IPS-15b (cell line): ENCODE results near the gene FMN1.

ENCODE experiments used
- H3K27me3 ChIP-seq: one replicate; pipeline ENCODE4 v1.6.1; 2013; ENCODE audit warnings: low read length; ENCODE audit not compliant: control insufficient read depth, insufficient read depth
- H3K36me3 ChIP-seq: one replicate; pipeline ENCODE4 v1.6.1; 2013; ENCODE audit warnings: low read length; ENCODE audit not compliant: control insufficient read depth, insufficient read depth
- H3K4me1 ChIP-seq: one replicate; pipeline ENCODE4 v1.6.1; 2013; ENCODE audit warnings: mild to moderate bottlenecking, low read length; ENCODE audit not compliant: control insufficient read depth, insufficient read depth
- H3K4me3 ChIP-seq: one replicate; pipeline ENCODE4 v1.5.1; 2013; ENCODE audit warnings: low read depth, low read length
- H3K9ac ChIP-seq: one replicate; pipeline ENCODE4 v1.6.1; 2013; ENCODE audit warnings: low read depth, mild to moderate bottlenecking, low read length
- H3K9me3 ChIP-seq: one replicate; pipeline ENCODE4 v1.6.1; 2013; ENCODE audit warnings: mild to moderate bottlenecking, low read length; ENCODE audit not compliant: control insufficient read depth, insufficient read depth

The FMN1 gene

DNA sequence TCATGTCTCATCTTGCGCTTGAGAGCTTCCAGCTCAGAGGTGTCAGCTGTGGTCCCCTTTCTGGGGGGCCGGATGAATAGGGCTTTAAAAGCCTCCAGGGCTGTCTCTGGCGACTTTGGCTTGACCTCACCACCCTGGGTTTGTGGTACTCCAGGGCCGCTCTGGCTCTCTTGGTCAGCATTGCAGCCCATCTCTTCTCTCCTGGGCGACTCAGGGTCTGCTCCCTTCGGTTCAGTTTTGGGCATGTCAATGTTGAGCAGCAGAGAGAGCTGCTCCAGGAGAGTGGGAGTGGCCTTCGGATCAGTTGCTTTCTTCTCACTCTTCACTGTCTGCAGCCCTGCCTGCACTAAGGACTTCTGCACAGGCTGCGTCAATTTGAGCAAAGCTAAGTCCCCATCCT lies 127.9 kb downstream of the FMN1 start:
- Histone ChIP-seq H3K4me1 (peaks cover 26% of the 10 kb centered on the region), H3K9ac (no peak overlapping the region), H3K27me3 (no peaks in the 10 kb centered on the region), H3K9me3 (no peaks in the 10 kb centered on the region), H3K4me3 (no peak overlapping the region), H3K36me3 (no peaks in the 10 kb centered on the region)

DNA sequence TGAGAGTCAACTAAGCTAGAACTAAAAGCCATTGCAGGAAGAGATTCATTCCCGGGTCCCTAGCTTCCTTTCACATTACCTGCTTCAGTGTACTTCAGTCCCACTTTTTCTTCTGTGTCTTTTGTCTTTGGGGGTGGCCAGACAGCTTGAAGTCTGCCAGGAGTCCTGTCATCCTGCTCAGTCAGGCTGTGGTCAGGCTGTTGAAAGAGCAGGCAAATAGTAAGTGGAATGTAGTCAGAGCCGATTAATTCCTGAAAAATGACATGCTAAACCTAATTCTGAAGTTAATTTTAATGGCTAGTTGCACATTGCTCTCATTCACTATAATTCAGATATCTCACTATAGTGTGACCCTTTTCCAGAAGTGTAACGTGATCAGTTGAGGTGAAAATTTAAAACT lies 129.6 kb downstream of the FMN1 start:
- no peak overlapping the region for H3K9ac ChIP-seq
- no peaks in the 10 kb centered on the region for H3K36me3 ChIP-seq
- H3K9me3 ChIP-seq: no peaks in the 10 kb centered on the region
- H3K4me1 ChIP-seq: peaks cover 26% of the 10 kb centered on the region
- no peaks in the 10 kb centered on the region for H3K27me3 ChIP-seq
- no peak overlapping the region for H3K4me3 ChIP-seq

DNA sequence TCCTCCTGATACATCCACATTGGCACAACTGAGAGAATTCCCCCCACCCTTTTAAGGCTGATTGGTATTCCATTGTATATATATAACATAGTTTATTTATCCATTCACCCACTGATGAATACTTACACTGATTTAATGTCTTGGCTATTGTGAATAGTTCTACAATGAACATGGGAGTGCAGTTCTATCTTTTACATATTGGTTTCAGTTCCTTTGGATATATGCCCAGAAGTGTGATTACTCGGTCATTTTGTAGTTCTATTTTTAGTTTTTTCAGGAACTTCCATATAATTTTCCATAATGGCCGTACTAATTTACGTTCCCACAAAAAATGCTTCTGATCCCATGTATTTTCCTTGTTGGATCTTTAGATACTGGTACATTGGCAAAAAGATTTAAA lies 135.3 kb downstream of the FMN1 start:
- Histone ChIP-seq H3K4me3 (no peak overlapping the region), H3K9ac (no peak overlapping the region), H3K9me3 (no peaks in the 10 kb centered on the region), H3K4me1 (no peaks in the 10 kb centered on the region), H3K27me3 (no peaks in the 10 kb centered on the region), H3K36me3 (no peaks in the 10 kb centered on the region)

DNA sequence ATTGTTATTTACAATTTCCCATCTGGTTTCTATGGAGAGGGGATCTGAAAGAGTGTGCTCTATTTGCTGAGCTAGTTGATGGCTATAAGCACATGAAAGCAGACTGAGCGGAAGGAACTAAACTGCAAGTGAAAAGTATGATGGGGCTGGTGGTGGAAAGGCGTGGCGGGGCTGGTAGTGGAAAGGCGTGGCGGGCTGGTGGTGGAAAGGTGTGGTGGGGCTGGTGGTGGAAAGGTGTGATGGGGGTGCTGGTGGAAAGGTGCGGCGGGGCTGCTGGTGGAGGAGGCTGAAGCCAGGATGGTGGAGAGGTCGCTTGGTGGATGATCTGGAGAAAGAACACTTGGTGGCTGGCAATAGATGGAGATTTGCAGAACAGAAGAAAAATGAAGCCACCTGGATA lies 136.7 kb downstream of the FMN1 start:
- Histone ChIP-seq H3K4me1 (no peaks in the 10 kb centered on the region), H3K9ac (no peak overlapping the region), H3K4me3 (no peak overlapping the region), H3K27me3 (no peaks in the 10 kb centered on the region), H3K36me3 (no peaks in the 10 kb centered on the region), H3K9me3 (peaks cover 3% of the 10 kb centered on the region)

DNA sequence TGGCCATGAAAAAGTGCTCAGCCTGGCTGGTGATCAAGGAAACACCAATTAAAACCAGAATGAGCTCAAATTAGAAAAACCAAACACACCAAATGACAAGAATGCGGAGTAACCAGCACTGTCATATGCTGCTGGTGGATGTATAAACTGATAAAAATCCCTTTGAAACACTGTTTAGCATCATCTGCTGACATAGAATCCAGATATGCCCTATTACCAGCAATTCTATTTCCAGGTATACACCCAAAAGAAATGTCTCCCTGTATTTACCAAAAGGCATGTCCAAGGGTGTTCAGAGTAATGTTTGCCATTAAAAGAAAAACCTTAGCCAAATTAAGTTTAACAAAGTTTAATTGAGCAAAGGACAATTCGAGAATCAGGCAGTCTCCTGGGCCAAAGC lies 138.6 kb downstream of the FMN1 start:
- no peaks in the 10 kb centered on the region for H3K27me3 ChIP-seq
- no peak overlapping the region for H3K4me3 ChIP-seq
- H3K36me3 ChIP-seq: no peaks in the 10 kb centered on the region
- H3K9ac ChIP-seq: no peak overlapping the region
- no peaks in the 10 kb centered on the region for H3K4me1 ChIP-seq
- peaks cover 3% of the 10 kb centered on the region for H3K9me3 ChIP-seq

- no peaks in the 10 kb centered on the region for H3K27me3 ChIP-seq
- H3K9ac ChIP-seq: no peak overlapping the region
- peaks cover 20% of the 10 kb centered on the region for H3K9me3 ChIP-seq
- H3K4me3 ChIP-seq: no peak overlapping the region
- no peaks in the 10 kb centered on the region for H3K36me3 ChIP-seq
- H3K4me1 ChIP-seq: no peaks in the 10 kb centered on the region
Observed at GRCh38 chr15:33051528-33051927, 143.0 kb downstream of the FMN1 start.

GRCh38 chr15:33048255-33048654 lies 146.3 kb downstream of the FMN1 start:
- peaks cover 20% of the 10 kb centered on the region for H3K9me3 ChIP-seq
- no peak overlapping the region for H3K9ac ChIP-seq
- no peaks in the 10 kb centered on the region for H3K4me1 ChIP-seq
- H3K36me3 ChIP-seq: no peaks in the 10 kb centered on the region
- no peak overlapping the region for H3K4me3 ChIP-seq
- no peaks in the 10 kb centered on the region for H3K27me3 ChIP-seq

GRCh38 chr15:33047077-33047476 lies 147.4 kb downstream of the FMN1 start:
- H3K9me3 ChIP-seq: peaks cover 17% of the 10 kb centered on the region
- no peak overlapping the region for H3K9ac ChIP-seq
- no peak overlapping the region for H3K4me3 ChIP-seq
- no peaks in the 10 kb centered on the region for H3K36me3 ChIP-seq
- no peaks in the 10 kb centered on the region for H3K27me3 ChIP-seq
- H3K4me1 ChIP-seq: no peaks in the 10 kb centered on the region

- Histone ChIP-seq H3K9me3 (peaks cover 17% of the 10 kb centered on the region), H3K4me3 (no peak overlapping the region)
Observed at GRCh38 chr15:33046329-33046728, 148.2 kb downstream of the FMN1 start.

DNA sequence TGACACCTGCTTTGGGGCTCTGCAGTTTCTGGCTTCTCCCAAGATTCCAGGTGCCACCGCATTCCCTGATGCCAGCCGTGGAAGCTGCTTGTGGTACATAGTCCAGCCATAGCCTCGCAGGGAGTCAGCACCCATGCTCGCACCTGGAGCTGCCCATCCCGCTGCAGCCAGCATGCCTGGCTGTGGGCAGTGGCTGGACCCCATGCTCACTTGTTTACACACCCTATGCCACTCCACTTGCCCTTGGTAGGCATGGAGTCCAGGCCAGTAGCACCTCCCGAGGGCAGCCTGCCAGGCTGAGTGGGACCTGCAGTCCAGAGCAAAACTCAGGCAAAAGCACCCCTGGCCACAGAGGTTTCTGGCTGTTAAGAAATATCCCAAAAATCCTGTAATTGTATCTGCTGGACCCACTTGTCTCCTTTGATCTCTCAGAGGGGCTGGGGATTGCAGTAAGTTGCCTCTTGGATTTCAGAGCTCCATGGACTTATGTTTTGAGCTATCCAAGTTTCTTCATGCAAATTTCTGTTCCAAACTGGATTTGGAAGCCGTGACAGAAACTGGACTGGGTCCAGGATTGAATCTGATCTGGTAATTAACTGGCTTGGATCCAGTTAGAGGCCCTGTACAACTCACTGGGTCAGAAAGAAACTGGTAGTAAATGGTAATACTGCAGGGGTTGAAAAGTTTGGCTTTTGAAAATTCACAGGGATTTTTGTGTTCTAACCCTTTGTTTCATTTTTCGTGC lies 149.3 kb downstream of the FMN1 start:
- Histone ChIP-seq H3K27me3 (no peaks in the 10 kb centered on the region), H3K36me3 (no peaks in the 10 kb centered on the region), H3K9me3 (peaks cover 17% of the 10 kb centered on the region), H3K4me1 (no peaks in the 10 kb centered on the region), H3K9ac (no peak overlapping the region), H3K4me3 (no peak overlapping the region)

More at GRCh38 chr15:33046329-33046728, 148.2 kb downstream of the FMN1 start:
- Histone ChIP-seq H3K27me3 (no peaks in the 10 kb centered on the region), H3K36me3 (no peaks in the 10 kb centered on the region), H3K9ac (no peak overlapping the region), H3K4me1 (no peaks in the 10 kb centered on the region)

- no peaks in the 10 kb centered on the region for H3K27me3 ChIP-seq
- H3K36me3 ChIP-seq: no peaks in the 10 kb centered on the region
- H3K9ac ChIP-seq: no peak overlapping the region
- peaks cover 13% of the 10 kb centered on the region for H3K9me3 ChIP-seq
- H3K4me3 ChIP-seq: no peak overlapping the region
- H3K4me1 ChIP-seq: no peaks in the 10 kb centered on the region
Observed at GRCh38 chr15:33044598-33044997, 149.9 kb downstream of the FMN1 start.

- no peaks in the 10 kb centered on the region for H3K36me3 ChIP-seq
- no peak overlapping the region for H3K9ac ChIP-seq
- no peak overlapping the region for H3K4me3 ChIP-seq
- peaks cover 7% of the 10 kb centered on the region for H3K9me3 ChIP-seq
- H3K27me3 ChIP-seq: no peaks in the 10 kb centered on the region
- H3K4me1 ChIP-seq: no peaks in the 10 kb centered on the region
Observed at GRCh38 chr15:33043636-33044035, 150.9 kb downstream of the FMN1 start.
